Subcutaneous abdominal adipose tissue (tissue), 5 donors: ENCODE data around the gene GPC5.

Source experiments
- H3K27ac ChIP-seq: one replicate; pipeline ENCODE4 v1.7.0; 2013; ENCODE audit warnings: low read depth, mild to moderate bottlenecking, inconsistent platforms, low read length, moderate library complexity
- H3K27me3 ChIP-seq, 5 donors: one replicate each; pipeline ENCODE4 v1.7.0; 2013; ENCODE audit warnings: low read length in 5 of 5, inconsistent platforms in 1 of 5; ENCODE audit not compliant: control insufficient read depth in 5 of 5, insufficient read depth in 4 of 5
- H3K36me3 ChIP-seq, 5 donors: one replicate each; pipeline ENCODE4 v1.7.0; 2013; ENCODE audit warnings: low read length in 5 of 5; ENCODE audit not compliant: control insufficient read depth in 5 of 5, insufficient read depth in 5 of 5
- H3K4me1 ChIP-seq, 5 donors: one replicate each; pipeline ENCODE4 v1.7.0; 2013; ENCODE audit warnings: low read length in 5 of 5, mild to moderate bottlenecking in 3 of 5, moderate library complexity in 1 of 5; ENCODE audit not compliant: control insufficient read depth in 5 of 5, insufficient read depth in 5 of 5
- H3K4me3 ChIP-seq, 5 donors: one replicate each; pipeline ENCODE4 v1.7.0; 2013; ENCODE audit warnings: low read length in 5 of 5, low read depth in 1 of 5
- H3K9ac ChIP-seq, 5 donors: one replicate each; pipeline ENCODE4 v1.7.0; 2013; ENCODE audit warnings: low read length in 5 of 5, mild to moderate bottlenecking in 4 of 5, moderate library complexity in 3 of 5
- H3K9me3 ChIP-seq, 5 donors: one replicate each; pipeline ENCODE4 v1.7.0; 2013; ENCODE audit warnings: low read length in 5 of 5; ENCODE audit not compliant: control insufficient read depth in 5 of 5
- donor health status: healthy.
- donor health status: healthy.
- donor health status: healthy.
- donor health status: healthy.
- donor health status: healthy.

Gene GPC5

DNA sequence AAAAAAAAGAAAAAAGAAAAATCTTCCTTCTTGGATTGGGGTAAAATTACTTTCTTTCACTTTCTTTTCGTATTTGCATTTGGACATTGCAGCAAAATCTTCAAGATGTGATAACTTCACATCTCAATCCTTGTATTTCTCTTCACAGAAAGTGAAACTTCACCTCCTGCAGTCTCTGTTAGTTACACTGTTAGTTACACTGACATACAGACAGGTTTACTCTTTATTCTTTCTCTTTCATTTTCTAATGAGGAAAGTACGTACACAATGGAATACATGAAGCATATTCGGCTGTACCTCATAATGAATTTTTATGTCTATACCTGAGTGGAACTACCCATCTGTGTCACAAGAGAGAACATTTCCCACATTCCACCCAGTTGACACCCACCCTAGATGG is 1369.0 kb downstream of the GPC5 start:
- no peak overlapping the region for H3K27ac ChIP-seq
- H3K9me3 ChIP-seq: peaks cover 0 to 13% (median 0%) of the 10 kb centered on the region in 5 donors
- no peaks in the 10 kb centered on the region for H3K4me1 ChIP-seq
- no peak overlapping the region for H3K4me3 ChIP-seq
- H3K36me3 ChIP-seq: no peaks in the 10 kb centered on the region
- H3K9ac ChIP-seq: no peak overlapping the region
- H3K27me3 ChIP-seq: no peaks in the 10 kb centered on the region

GRCh38 chr13:92768602-92769001 is 1370.2 kb downstream of the GPC5 start:
- Histone ChIP-seq H3K36me3 (no peaks in the 10 kb centered on the region), H3K9ac (no peak overlapping the region), H3K4me1 (no peaks in the 10 kb centered on the region), H3K4me3 (no peak overlapping the region), H3K27me3 (no peaks in the 10 kb centered on the region), H3K27ac (no peak overlapping the region), H3K9me3 (peaks cover 0 to 9% (median 0%) of the 10 kb centered on the region in 5 donors)

DNA sequence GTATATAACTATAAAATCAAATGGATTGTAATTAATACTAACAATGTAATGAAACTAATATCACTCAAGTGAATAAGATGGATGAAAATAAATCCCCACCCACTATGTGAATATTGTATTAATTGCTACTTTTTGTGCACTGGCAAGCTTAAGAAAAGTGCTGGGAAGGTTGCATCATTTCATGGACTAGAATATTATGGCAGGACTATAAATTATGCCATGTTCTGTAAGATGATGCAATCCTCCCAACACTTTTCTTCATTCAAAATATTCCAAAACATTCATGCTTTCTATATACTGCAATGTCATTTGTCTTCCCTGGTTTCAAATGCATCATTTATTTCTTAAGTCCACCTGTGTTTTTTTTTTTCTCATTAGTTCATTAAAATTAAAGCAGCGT is 1370.6 kb downstream of the GPC5 start:
- Histone ChIP-seq H3K27me3 (no peaks in the 10 kb centered on the region), H3K27ac (no peak overlapping the region), H3K4me3 (no peak overlapping the region), H3K9me3 (peaks cover 0 to 5% (median 0%) of the 10 kb centered on the region in 5 donors), H3K4me1 (no peaks in the 10 kb centered on the region), H3K36me3 (no peaks in the 10 kb centered on the region), H3K9ac (no peak overlapping the region)

DNA sequence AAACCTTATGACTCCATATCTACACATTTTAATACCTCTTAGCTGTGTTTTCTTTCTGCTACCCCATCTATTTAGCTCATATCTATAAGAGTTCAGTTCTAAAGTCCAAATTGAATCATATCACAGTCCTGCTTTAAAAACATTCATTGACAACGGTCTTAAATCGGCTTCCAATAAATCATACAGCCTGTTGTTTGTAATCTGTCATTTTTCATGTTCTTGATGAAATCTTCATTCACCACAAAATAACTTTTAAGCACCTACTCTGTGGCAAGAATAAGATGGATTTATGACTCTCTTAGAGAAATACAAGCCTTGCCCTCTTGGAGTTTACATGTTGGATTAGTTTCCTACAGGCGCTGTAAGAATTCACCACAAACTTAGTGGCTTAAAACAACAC is 1377.2 kb downstream of the GPC5 start:
- H3K27ac ChIP-seq: no peak overlapping the region
- H3K4me3 ChIP-seq: no peak overlapping the region
- no peaks in the 10 kb centered on the region for H3K9me3 ChIP-seq
- no peaks in the 10 kb centered on the region for H3K4me1 ChIP-seq
- H3K9ac ChIP-seq: no peak overlapping the region
- no peaks in the 10 kb centered on the region for H3K27me3 ChIP-seq
- H3K36me3 ChIP-seq: no peaks in the 10 kb centered on the region

- H3K27ac ChIP-seq: no peak overlapping the region
- H3K4me1 ChIP-seq: no peaks in the 10 kb centered on the region
- H3K9me3 ChIP-seq: no peaks in the 10 kb centered on the region
- no peak overlapping the region for H3K4me3 ChIP-seq
- H3K9ac ChIP-seq: no peak overlapping the region
- H3K36me3 ChIP-seq: no peaks in the 10 kb centered on the region
- no peaks in the 10 kb centered on the region for H3K27me3 ChIP-seq
Measured at GRCh38 chr13:92781965-92782690, 1383.7 kb downstream of the GPC5 start.

DNA sequence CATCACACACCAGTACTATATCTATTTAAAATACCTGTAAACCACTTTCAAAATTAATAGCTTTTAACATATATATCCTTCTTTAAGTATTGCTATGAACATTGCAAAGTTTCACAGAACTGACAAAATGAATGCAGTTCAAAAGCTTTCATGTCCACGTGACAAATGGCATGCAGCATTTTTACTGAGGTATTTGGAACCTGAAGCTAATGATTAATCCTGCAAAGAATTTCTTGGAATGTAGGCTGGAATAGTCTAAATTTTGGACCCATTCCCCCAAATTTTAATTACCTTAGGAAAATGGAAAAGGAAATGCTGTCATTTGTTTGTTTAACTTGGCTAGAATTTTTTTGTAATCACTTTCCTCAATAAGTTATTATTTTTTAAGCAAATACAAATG is 1404.4 kb downstream of the GPC5 start:
- Histone ChIP-seq H3K4me3 (no peak overlapping the region), H3K4me1 (peaks cover 0 to 16% (median 4%) of the 10 kb centered on the region in 5 donors)

GRCh38 chr13:92804346-92804745 is 1405.9 kb downstream of the GPC5 start:
- H3K27ac ChIP-seq: no peak overlapping the region
- H3K9ac ChIP-seq: no peak overlapping the region
- no peaks in the 10 kb centered on the region for H3K27me3 ChIP-seq
- no peaks in the 10 kb centered on the region for H3K36me3 ChIP-seq
- no peaks in the 10 kb centered on the region for H3K9me3 ChIP-seq
- H3K4me1 ChIP-seq: peaks cover 0 to 16% (median 4%) of the 10 kb centered on the region in 5 donors
- H3K4me3 ChIP-seq: no peak overlapping the region

More for the DNA sequence above, 1404.4 kb downstream of the GPC5 start:
- H3K9me3 ChIP-seq: no peaks in the 10 kb centered on the region
- no peak overlapping the region for H3K9ac ChIP-seq
- H3K36me3 ChIP-seq: no peaks in the 10 kb centered on the region
- H3K27me3 ChIP-seq: no peaks in the 10 kb centered on the region
- H3K27ac ChIP-seq: no peak overlapping the region

DNA sequence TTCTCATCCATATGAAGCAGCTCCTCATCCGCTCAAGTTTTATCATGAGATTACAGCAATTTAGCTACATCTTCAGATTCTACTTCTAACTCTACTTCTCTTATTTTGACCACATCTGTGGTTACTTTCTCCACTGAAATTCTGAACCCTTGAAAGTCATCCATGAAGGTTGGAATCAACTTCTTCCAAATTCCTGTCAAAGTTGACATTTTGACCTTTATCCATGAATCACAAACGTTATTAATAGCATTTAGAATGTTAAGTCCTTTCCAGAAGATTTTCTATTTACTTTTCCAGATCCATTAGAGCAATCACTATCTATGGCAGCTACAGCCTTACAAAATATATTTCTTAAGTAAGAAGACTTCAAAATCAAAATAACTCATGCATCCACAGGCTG is 1406.5 kb downstream of the GPC5 start:
- Histone ChIP-seq H3K27me3 (no peaks in the 10 kb centered on the region), H3K9ac (no peak overlapping the region), H3K9me3 (no peaks in the 10 kb centered on the region), H3K4me3 (no peak overlapping the region), H3K4me1 (peaks cover 0 to 16% (median 4%) of the 10 kb centered on the region in 5 donors), H3K36me3 (no peaks in the 10 kb centered on the region), H3K27ac (no peak overlapping the region)

DNA sequence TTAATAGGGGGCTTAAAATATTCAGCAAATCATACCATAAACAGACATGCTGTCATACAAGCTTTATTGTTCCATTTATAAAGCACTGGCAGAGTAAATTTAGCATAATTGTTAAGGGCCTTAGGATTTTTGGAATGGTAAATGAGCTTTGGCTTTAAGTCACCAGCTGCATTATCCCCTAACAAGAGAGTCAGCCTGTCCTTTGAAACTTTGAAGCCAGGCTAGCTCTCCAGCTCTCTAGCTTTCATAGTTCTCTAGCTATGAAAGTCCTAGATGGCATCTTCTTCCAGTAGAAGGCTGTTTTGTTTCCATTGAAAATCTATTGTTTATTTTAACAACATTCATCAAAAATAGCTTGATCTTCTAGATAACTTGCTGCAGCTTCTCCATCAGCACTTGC is 1407.3 kb downstream of the GPC5 start:
- Histone ChIP-seq H3K27ac (peak overlapping the region; percentile 33), H3K4me1 (peaks cover 0 to 16% (median 4%) of the 10 kb centered on the region in 5 donors), H3K9me3 (no peaks in the 10 kb centered on the region), H3K36me3 (no peaks in the 10 kb centered on the region), H3K27me3 (no peaks in the 10 kb centered on the region), H3K9ac (peak overlapping the region in 3 of 5 donors; percentile 41 to 84 (median 59)), H3K4me3 (peak overlapping the region; percentile 52 to 77 (median 58))

DNA sequence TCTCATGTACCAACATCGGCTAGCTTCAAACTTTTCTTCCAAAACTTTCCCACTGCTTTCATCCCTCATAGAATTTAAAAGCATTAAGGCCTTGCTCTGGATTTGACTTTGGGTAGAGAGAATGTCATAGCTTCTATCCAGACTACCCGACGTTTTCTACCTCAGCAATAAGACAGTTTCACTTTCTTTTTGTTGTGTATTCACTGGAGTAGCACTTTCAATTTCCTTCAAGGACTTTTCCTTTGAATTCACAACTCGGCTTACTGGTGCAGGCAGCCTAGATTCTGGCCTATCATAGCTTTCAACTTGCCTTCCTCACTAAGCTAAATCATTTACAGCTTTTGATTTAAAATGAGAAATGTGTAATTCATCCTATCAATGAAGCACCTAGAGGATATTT is 1407.8 kb downstream of the GPC5 start:
- H3K27me3 ChIP-seq: no peaks in the 10 kb centered on the region
- peaks cover 0 to 16% (median 4%) of the 10 kb centered on the region in 5 donors for H3K4me1 ChIP-seq
- H3K36me3 ChIP-seq: no peaks in the 10 kb centered on the region
- H3K27ac ChIP-seq: peak overlapping the region; percentile 33
- H3K9me3 ChIP-seq: no peaks in the 10 kb centered on the region
- peak overlapping the region in 3 of 5 donors; percentile 41 to 84 (median 59) for H3K9ac ChIP-seq
- H3K4me3 ChIP-seq: peak overlapping the region; percentile 52 to 77 (median 58)
